Keratinocyte (primary cell): ENCODE results near the gene ABCC4.

Source experiments
- CTCF ChIP-seq, 3 experiments: IDR thresholded peaks in 1 of 3; conservative IDR thresholded peaks in 1 of 3; optimal IDR thresholded peaks in 1 of 3; 2 replicates in 2 of 3; 3 replicates in 1 of 3; pipeline versions ENCODE3 to v1.5.1; 2011; ENCODE audit warnings: low read length in 3 of 3, mild to moderate bottlenecking in 3 of 3, moderate library complexity in 2 of 3, control low read depth in 1 of 3, inconsistent platforms in 1 of 3; ENCODE audit not compliant: insufficient read depth in 2 of 3; ENCODE audit errors: extremely low read depth in 1 of 3
- EZH2 ChIP-seq: IDR thresholded peaks from one replicate; pipeline ENCODE4 v1.6.1; 2012; ENCODE audit warnings: inconsistent platforms, mild to moderate bottlenecking, low read length, moderate library complexity

GRCh38 chr13:94988654-94989053, 312.6 kb downstream of the ABCC4 start:
- TF ChIP-seq EZH2 (no peak), CTCF (optimal IDR thresholded peaks at IDR 0.05 in 1 of 3, IDR thresholded peaks at IDR 0.05 in 1 of 3, conservative IDR thresholded peaks at IDR 0.05 in 1 of 3; ENCODE audit: extremely low read depth in 1 of 3, insufficient read depth in 2 of 3, low read length in 3 of 3) (peak in 2 of 3 experiments; percentile 33 to 38)
